ENCODE results near the gene MIOX. TPM values are rescaled to one million over a fixed set of nuclear protein-coding genes. Genes with fewer than 3 reads are reported as not detected.

Gene MIOX
- total RNA-seq, 4 donors from 2014 or later, result 2.1 to 11.3 (median 4.7) TPM

GRCh38 chr22:50443801-50444625 lies 42.6 kb upstream of the MIOX start:
- H3K27me3 ChIP-seq, result no peaks in the 10 kb centered on the region
- 30 to 47% methylated on average over 14 to 25 of the region's 28 CpGs for WGBS, 2 donors
- H3K27ac ChIP-seq, result peak overlapping the region; percentile 51 to 86 (median 77)
- intact Hi-C loops (cut with DNase I), result no loop called here
- H3K4me1 ChIP-seq, result peaks cover 32 to 34% of the 10 kb centered on the region in 2 donors
- no peak overlapping the region for H3K4me3 ChIP-seq (replicated peaks in 1 of 3)
- peaks cover 41% of the 10 kb centered on the region in 2 donors for H3K36me3 ChIP-seq
- H3K9me3 ChIP-seq, result no peaks in the 10 kb centered on the region
- DNase-seq, result peak; percentile 78
- TF ChIP-seq CTCF (IDR thresholded peaks at IDR 0.05) (no peak), POLR2A (IDR thresholded peaks at IDR 0.05) (no peak)

- Histone ChIP-seq H3K4me3 (replicated peaks in 1 of 3) (no peak overlapping the region), H3K27ac (peak overlapping the region; percentile 62 to 86 (median 77)), H3K4me1 (peaks cover 32 to 34% of the 10 kb centered on the region in 2 donors), H3K27me3 (no peaks in the 10 kb centered on the region), H3K9me3 (no peaks in the 10 kb centered on the region), H3K36me3 (peaks cover 36 to 41% of the 10 kb centered on the region in 2 donors)
- intact Hi-C loops (cut with DNase I), result no loop called here
- WGBS, 2 donors, result 40 to 42% methylated on average over 4 to 5 of the region's 5 CpGs
- peak; percentile 98 to 99 for DNase-seq
- TF ChIP-seq POLR2A (IDR thresholded peaks at IDR 0.05), result no peak
- TF ChIP-seq CTCF (IDR thresholded peaks at IDR 0.05), result no peak
Observed at GRCh38 chr22:50444663-50445062, 42.0 kb upstream of the MIOX start.

GRCh38 chr22:50445071-50445879 lies 41.4 kb upstream of the MIOX start:
- Histone ChIP-seq H3K4me3 (replicated peaks in 1 of 3) (no peak overlapping the region), H3K9me3 (no peaks in the 10 kb centered on the region), H3K27ac (peak overlapping the region; percentile 62 to 86 (median 77)), H3K36me3 (peaks cover 31 to 41% of the 10 kb centered on the region in 2 donors), H3K27me3 (no peaks in the 10 kb centered on the region), H3K4me1 (peaks cover 32 to 34% of the 10 kb centered on the region in 2 donors)
- TF ChIP-seq POLR2A (IDR thresholded peaks at IDR 0.05), result peak in 1 of 2 donors; percentile 1
- no peak for TF ChIP-seq CTCF (IDR thresholded peaks at IDR 0.05)
- peak; percentile 68 to 79 for DNase-seq
- WGBS, 2 donors, result 42 to 45% methylated on average over 15 to 30 of the region's 30 CpGs
- intact Hi-C loops (cut with DNase I), result no loop called here

- H3K4me1 ChIP-seq, result peaks cover 32 to 34% of the 10 kb centered on the region in 2 donors
- TF ChIP-seq POLR2A (IDR thresholded peaks at IDR 0.05), result no peak
- no peak for TF ChIP-seq CTCF (IDR thresholded peaks at IDR 0.05)
- no peaks in the 10 kb centered on the region for H3K9me3 ChIP-seq
- H3K27me3 ChIP-seq, result no peaks in the 10 kb centered on the region
- intact Hi-C loops (cut with DNase I), result no loop called here
- peaks cover 31 to 40% of the 10 kb centered on the region in 2 donors for H3K36me3 ChIP-seq
- 86 to 93% methylated on average over 9 to 13 of the region's 17 CpGs for WGBS, 2 donors
- no peak for DNase-seq
- no peak overlapping the region for H3K4me3 ChIP-seq (replicated peaks in 1 of 3)
- peak overlapping the region; percentile 62 to 86 (median 77) for H3K27ac ChIP-seq
Observed at GRCh38 chr22:50445880-50446707, 40.6 kb upstream of the MIOX start.
